HG02678 (cell line): ENCODE data around the gene PPIB.
"Not testable (repeated sequence)": the region's sequence is repeated elsewhere in the genome, so short reads cannot be mapped to it uniquely, and the experiment has no call there.

ENCODE experiments used
- ATAC-seq: cut with Tn5 transposase; IDR thresholded peaks from one replicate; pipeline ENCODE4 v1.9.1; 2021; ENCODE audit warnings: mild to moderate bottlenecking, moderate library complexity; ENCODE audit not compliant: unreplicated experiment

Gene PPIB

DNA sequence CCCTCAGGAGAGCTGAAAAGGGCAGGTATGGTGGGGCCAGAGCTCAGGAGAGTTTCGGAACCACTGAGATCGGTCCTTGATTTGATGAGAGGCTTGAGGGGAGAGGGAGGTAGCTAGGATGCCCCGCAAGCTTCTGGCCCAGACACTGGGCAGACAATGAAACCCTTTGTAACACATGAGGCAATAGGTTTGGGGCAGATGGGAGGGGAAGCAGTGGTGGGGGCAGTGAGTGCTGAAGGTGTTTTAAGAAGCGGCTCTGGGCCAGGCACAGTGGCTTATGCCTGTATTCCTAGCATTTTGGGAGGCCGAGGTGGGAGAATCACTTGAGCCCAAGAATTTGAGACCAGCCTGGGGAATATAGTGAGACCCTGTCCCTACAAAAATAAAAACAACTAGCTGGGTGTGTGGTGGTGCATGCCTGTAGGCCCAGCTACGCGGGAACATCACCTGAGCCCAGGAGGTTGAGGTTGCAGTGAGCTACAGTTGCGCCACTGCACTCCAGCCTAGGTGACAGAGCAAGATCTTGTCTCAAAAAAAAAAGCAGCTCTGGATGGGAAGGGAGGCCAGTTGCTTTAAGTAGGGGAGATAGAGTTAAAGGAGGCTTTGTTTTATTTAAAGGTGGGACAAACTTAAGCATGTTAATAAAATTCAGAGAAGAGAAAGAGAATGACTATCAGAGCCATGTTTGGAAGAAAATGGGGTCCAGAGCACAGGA lies 20.9 kb downstream of the PPIB start:
- no peak for ATAC-seq

DNA sequence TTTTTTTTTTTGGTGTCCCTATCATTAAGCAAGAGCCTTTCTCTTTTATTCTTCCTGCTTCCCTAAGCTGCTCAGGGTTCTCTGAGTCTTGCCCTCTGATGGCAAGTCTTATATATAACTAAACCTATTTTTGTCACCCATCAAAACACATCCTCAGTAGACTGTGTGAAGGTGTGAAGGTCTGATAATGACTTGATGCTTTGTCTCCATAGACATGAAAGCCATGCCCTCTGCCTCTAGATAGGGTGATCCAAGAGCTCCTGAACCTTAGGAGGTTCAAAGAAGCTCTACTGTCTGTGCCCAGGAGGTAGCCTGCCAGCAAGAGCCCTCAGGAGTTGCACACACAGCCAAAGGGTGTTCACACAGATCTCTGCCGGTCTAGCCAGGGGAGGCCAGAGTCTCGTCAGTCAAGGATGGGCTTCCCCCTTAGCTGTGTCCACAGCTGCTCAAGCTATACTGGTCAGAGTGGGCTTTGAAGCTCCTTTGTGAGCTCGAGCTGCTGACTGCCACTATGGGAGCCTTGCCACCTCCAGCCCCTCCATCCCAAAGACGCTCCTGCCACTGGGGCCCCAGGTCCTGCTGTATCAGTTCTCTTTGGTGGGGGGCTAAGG lies 24.4 kb downstream of the PPIB start:
- no peak for ATAC-seq

DNA sequence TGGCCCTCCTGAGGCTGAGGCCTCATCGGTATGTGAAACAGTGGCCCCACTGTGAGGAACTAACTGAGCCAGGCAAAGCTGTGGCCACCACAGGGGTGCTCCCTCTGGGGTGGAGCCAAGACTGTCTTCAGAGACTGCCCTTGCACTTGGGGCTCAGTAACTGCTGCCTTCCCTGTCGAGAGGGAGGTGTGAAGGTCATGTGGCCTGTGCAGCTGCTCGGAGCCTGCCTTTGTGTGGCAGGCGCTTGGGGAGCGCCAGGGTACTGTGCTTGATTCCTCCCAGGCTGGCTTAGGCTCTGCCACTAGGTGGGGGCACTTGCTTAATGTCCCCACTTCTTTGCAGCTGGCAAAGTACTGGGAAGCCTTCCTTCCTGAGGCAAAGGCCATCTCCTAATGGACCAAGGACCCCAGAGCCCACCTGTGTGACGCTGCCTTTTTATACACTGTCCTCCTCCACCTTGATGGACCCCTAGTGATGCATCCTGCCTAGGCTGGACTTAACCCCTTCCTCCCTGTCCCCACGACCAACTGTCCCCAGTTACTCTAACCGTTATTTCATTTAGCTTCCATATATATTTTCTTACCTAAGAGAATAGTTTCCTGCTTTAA lies 25.5 kb downstream of the PPIB start:
- no peak for ATAC-seq

GRCh38 chr15:64136347-64136746 lies 26.5 kb downstream of the PPIB start:
- ATAC-seq, result no peak

DNA sequence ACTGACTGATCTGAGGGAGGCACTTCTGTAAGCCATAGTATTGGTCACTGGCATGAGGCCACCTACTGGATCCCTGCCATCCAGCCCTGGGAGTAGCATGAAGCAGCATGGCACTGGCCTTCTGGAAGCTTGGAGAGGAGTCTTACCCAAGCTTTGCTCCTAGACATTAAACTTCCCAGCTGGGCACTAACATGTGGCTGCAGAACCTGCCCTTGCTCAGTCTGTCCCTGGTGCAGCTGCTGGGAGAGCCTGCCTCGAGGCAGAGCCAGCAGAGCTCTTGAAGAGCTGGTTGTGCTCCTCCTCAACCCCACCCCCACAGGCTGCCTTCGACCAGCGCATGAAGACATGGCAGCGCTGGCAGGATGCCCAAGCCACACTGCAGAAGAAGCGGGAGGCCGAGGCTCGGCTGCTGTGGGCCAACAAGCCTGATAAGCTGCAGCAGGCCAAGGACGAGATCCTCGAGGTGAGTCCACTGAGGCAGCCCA lies 28.4 kb downstream of the PPIB start:
- no peak for ATAC-seq

DNA sequence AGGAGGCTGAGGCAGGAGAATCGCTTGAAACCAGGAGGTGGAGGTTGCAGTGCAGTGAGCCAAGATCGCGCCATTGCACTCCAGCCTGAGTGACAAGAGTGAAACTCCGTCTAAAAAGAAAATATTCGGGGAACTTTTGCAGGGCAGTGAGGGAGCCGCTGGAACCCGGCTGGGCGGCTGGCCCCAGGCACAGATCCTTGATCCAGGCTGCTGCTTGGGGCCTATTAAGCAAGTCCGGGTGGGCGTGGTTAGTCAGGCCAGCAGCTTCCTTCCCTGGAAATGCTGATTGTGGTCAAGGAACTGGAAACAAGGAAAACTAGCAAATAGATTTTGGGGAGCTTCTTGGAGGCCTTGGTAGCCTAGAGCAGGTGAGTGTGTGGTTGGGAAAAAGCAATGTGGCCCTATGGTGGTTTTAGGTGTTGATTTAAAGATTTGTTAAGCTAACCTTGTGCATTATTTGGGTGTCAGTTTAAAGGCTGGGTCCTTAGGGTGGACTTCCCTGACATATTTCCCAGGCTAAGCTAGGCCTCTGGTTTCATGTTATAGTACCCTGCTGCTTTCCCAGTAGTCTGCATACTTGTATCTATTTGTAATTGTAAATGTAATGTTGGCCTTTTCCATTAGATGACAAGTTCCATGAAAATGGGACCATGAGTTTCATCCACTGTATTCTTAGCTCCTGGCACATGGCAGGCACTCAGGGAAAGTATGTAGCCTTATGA lies 29.0 kb downstream of the PPIB start:
- ATAC-seq, result no peak

GRCh38 chr15:64132217-64132616 lies 30.6 kb downstream of the PPIB start:
- ATAC-seq, result no peak

DNA sequence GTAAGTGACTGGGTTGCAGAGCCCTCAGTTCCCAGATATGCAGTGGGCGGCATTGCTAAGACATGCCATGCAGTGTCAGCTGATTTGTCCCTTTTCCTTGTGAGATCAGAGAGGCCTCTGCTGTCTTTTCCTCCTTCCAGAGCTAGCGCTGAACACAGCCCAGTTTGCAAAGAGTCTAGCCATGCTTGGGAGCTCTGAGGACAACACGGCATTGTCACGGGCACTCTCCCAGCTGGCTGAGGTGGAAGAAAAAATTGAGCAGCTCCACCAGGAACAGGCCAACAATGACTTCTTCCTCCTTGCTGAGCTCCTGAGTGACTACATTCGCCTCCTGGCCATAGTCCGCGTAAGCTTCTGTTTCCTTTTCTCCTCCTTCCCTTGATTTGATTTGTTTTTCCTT lies 31.3 kb downstream of the PPIB start:
- no peak for ATAC-seq

- ATAC-seq, result no peak
These were observed 32.7 kb downstream of the PPIB start for GRCh38 chr15:64130159-64130558.

DNA sequence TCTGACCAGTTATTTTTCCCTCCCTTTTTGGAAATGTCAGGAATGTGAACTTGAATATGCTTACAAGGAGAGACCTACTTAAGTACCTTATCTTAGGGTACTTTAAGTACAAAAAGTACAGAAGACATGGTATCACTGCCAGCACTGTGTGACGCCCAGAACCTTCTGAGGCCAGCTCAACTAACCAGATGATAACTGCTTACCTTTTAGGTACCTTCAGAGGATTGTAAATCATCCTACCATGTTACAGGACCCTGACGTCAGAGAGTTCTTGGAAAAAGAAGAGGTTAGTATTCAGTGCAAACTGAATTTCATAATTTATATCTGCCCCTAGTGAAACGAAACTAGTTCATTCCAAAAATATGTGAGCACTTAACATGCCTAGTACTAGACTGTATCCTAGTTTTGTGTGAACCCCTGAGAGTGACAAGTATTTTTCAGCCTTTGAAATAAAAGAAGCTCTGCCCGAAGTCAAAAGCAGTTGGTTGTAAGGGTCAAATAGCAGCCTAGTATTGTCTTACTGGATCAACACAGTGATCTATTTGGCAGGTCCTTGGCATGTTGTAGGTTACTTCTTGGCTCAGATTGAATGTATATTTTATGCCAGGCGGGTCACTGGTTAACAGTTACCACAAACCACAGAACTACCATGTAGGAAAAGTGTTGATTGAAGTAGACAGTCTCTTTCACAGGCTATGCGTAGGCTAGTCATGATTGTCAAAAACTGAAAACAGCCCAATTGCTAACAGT lies 35.1 kb downstream of the PPIB start:
- no peak for ATAC-seq

DNA sequence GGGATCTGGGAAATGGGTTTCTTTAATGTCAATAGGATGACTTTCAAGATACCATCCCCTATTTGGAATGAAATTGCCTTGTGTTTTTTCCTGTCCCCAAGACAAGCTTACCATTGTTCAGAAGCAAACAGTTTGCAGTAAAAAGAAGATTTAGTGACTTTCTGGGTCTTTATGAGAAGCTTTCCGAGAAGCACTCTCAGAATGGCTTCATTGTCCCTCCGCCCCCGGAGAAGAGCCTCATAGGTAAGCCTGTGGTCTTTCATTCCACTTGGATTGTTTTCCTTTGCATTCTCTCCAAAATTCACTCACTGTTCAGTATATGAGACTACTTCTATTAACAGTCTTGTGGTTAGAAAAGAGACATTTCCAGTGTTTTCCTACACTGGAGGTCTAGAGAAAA lies 36.8 kb downstream of the PPIB start:
- no peak for ATAC-seq

DNA sequence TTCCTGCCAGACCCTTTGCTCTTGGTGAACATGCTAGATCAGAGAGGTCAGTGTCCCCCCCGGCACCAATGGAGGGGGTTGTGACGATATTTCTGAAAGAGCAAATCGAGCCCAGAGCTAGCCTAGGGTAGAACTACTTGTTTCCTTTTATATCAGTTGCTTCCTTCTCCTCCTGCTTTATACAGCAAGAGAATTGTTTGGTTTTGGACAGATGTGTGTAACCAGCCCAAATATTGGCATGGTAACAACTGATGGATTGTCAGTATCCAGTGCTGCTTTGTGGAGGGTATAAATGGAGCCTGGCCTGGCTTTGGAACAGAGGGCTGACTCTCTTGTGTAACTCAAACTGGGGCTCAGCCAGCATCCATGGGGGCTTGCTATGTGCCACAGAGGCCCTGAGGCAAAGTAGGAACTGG lies 39.9 kb downstream of the PPIB start:
- no peak for ATAC-seq

- ATAC-seq, result no peak
These were observed 40.4 kb downstream of the PPIB start for GRCh38 chr15:64122444-64122843.

- ATAC-seq, result no peak
These were observed 41.2 kb downstream of the PPIB start for GRCh38 chr15:64121614-64122013.

DNA sequence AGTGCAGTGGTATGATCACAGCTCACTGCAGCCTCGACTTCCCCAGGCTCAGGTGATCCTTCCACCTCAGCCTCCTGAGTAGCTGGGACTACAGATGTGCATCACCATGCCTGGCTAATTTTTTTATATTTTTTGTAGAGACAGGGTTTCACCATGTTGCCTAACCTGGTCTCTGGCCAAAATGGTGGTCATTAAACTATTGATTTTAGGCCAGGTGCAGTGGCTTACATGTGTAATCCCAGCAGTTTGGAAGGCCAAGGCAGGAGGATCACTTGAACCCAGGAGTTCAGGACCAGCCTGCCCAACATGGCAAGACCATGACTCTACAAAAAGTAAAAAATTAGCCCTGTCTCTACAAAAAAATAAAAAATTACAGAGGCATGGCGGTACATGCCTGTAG lies 42.5 kb downstream of the PPIB start:
- ATAC-seq, result not testable (repeated sequence)

GRCh38 chr15:64117759-64118487 lies 44.9 kb downstream of the PPIB start:
- no peak for ATAC-seq

DNA sequence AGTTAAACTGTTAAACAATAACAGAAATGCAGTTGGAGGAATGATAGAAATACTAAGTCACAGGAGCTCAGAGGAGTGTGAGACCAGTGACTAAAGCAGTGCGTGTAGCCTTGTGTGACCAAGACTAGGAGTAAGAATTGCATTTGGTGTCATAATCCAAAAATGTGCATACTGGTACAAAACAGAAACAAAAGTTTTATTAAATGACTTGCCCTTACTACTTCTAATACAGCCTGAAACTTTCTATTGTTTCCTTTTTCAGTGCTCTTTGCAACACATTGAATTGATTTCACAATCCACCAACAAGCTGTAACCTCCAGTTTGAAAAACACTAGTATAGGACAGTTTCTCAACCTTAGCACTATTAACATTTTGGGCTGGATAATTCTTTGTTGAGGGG lies 49.9 kb downstream of the PPIB start:
- ATAC-seq, result no peak

DNA sequence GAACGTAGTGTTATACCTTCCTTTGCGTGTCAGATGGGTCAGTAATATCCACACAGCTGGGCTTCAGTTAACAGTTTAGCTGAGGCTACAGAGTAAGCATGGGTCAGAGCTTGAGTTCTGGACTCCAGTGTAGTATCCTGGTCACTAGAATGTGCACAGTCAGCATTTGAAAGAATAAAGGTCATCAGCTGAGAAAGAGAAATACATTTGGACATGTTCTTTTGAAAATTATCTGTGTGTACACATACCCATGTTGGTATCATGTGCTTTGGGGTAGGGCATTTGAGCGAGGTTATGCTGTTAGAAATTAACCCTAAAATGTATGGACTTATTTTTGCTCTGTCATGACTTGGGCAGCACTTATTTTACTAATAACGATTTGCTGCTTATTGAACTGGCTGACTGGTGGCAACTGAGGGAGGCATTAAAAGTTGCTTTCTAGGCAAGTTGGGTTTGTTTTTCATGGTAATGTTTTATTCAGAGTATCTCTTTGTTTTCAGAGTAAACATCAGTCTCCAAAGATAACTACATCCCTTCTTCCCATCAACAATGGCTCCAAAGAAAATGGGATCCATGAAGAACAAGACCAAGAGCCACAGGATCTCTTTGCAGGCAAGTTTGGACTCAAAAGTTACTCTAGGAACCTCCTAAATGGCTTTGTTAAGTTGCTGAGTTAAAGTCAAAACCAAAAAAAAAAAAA lies 50.6 kb downstream of the PPIB start:
- ATAC-seq, result no peak

GRCh38 chr15:64111679-64112050 lies 51.2 kb downstream of the PPIB start:
- ATAC-seq, result no peak
